H4 (cell line): ENCODE results near the gene FAM89B. TPM values are rescaled to one million over a fixed set of nuclear protein-coding genes. Genes with fewer than 3 reads are reported as not detected.
A peak's percentile ranks its signal among the peaks of the same experiment; 100 is the strongest.

Experiments
- DNase-seq: peaks from one replicate; pipeline ENCODE4 v3.0.0-alpha.2; 2015; ENCODE audit warnings: low spot score
- total RNA-seq: library from RNA; depleted of rRNA; stranded (reverse); fragments of >200 nt; shearing (Covaris generic); gene quantifications from 2 replicates; pipeline ENCODE4 v1.2.3, GENCODE V29; 2014

The FAM89B gene
- total RNA-seq, 1 experiment from 2014 or later, result 27.5 TPM

DNA sequence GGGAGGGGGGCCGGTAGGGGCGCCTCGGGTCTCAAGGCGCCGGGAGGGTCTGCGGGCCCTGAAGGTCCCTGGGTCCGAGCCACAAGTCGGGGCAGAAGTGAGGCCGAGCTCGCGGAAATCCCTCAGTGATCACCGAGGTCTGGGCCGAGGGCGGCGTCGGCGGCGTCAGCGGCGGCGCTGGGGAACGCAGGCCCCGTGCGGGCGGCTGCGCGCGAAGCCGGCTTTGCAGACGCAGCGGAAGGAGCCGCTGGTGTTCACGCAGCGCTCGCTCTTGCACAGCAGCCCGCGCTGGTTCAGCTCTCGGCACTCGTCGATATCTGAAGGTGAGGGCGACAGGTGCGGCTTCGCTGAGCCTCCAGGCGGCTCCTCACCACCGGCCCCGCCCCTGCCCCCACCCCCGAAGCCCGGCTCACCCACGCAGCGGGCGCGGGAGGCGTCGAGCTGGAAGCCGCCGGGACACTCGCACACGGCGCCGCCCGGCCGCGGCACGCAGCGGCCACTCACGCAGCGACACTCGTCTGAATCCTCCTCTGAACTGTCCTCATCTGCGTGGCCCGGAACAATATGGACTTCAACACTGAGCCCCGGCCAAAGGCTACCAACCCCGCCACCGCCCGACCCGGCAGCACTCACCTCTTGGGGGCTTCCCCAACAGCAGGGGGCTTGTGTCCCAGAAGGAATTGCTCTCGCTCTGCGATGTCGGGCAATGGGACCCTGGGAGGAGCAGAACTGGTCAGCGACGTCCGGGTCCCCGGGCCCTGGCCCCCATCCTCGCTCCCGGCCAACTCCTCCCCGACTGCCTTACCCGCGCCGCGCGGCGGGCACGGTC is 33.2 kb upstream of the FAM89B start:
- DNase-seq, result no peak

DNA sequence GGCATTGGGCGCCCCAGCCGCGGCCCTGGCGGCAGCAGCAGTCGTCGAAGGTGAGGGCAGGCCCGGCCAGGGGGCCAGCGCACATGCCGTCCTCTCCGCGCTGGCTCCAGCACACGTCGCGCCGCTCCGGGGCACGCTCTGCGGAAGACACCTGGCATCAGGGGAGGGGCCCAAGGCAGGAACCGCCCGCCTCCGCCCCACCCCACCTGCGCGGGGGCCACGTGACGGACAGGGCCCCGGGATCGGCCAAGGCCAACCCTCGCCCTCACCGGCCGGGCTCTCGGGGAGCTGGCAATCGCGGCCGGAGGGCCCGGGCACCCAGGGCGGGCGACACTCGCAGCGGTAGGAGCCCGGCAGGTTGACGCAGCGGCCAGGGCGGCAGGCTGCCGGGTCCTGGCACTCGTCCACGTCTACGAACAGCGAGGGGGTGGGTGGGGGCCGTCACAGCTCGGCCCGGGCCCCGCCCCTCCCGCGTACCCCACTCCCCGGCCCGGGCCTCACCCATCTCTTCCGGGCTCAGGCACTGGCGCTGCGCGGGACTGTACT is 32.5 kb upstream of the FAM89B start:
- DNase-seq, result no peak

DNA sequence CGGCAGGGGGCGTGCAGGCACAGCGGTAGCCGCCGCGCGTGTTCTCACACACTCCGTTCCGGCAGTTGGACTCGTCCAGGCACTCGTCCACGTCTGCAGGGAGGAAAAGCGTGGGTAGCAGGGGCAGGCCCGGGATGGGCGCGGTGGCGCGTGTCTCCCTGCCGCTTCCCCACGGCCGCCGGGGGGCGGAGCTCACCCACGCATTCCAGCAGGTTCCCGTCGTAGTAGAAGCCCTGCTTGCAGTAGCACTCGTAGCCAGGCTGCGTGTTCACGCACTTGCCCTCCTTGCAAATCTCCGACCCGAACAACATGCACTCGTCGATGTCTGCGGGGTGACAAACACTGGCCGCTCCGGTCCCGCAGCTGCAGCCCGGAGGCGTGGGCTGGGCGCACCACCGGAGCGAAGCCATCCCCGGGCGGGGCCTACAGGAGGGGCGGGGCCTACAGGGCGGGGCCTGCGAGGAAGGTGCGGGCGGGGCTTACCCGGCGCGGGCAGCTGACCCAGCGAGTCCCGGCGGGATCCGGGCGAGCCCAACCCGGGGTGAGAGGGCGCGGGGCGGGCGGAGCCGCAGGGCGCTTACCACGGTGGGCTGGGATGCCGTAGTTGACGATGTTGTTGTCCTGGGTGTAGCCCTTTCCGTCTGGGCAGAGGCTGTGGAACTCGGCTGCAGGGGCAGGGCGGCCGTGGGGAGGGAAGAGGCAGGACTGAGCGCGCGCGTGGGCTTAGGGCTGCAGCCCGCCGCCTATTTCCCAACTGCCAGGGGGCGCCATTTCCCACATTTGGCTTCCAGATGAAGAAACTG is 31.8 kb upstream of the FAM89B start:
- DNase-seq, result peak; percentile 61

GRCh38 chr11:65541093-65541982 is 31.0 kb upstream of the FAM89B start:
- no peak for DNase-seq

GRCh38 chr11:65542738-65543390 is 29.5 kb upstream of the FAM89B start:
- no peak for DNase-seq

DNA sequence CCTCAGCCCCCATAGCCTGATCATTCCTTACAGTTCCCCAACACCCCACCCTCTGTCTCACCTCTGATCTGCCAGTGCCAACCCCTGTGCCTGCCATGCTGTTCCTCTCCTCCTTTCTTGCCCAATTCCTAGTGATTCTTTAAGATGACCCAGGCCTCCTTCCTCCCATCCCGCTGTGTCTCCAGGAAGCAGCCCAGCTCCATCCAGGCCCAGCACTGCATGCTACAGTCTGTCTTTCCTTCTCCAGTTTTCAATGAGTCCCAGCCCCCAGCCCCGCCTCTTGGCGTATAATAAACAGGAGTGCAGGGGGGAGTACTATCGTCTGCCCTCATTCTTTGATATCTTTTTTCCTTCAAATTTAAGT is 26.5 kb upstream of the FAM89B start:
- no peak for DNase-seq

DNA sequence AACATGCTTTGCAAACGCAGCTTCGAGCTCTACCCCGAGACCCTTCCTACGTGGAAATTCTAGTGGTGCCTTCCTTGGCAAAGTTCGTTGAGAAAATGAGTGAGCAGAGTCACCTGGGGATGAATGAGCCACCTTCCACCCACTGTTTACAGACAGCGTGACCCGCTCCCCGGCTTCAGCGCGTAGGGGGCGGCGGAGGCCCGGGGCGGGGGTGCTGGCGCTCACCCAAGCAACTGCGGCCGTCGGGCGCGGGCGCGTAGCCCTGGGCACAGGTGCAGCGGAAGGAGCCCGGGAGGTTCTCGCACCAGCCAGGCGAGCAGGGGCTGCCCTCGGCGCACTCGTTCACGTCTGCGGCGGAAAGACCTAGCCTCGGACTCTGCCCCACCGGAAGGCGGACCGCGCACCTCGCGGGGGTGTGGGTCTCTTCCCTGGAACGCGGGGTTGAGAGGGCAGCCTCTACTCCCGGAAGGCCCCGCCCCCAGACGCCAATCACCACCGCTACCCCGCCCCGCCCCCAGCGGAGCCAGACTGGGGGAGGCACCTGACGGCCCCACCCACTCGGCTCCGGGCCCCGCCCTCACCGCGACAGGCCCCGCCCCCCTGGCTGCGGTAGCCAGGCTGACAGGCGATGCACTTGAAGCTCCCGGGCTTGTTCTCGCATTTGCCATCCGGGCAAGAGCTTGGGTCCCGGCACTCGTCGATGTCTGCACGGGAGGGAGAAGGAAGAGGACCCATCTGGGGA is 25.9 kb upstream of the FAM89B start:
- DNase-seq, result no peak

DNA sequence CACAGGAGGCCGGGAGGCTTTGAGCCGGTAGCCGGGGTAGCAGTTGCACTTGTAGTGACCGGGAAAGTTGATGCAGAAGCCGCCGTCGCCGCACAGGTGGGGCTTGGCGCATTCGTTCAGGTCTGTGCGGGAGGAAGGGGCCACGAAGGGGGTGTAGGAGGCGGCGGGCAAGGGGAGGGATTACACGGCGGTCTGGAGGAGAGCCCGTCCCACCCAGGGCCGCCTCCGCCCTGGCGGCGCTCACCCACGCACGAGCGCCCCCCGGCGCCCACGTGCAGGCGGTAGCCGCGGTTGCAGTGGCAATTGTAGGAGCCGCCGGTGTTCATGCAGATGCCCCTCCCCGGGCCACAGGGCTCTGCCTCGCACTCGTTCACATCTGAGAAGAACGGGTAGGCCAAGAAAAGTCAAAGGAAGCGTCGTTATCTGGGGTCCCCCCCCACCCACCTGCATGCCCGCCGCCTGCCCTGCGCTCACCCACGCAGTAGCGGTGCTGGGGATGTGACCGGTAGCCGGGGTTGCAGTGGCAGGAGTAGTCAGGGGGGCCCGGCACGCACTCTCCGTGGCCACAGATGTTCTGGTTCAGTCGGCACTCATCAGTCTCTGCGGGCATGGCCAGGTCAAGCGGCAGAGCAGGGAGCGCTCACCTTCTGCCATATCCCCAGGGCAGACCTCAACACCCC is 24.8 kb upstream of the FAM89B start:
- no peak for DNase-seq

- no peak for DNase-seq
Observed at GRCh38 chr11:65548395-65548794, 23.9 kb upstream of the FAM89B start.

- DNase-seq, result no peak
Observed at GRCh38 chr11:65549096-65549495, 23.2 kb upstream of the FAM89B start.

DNA sequence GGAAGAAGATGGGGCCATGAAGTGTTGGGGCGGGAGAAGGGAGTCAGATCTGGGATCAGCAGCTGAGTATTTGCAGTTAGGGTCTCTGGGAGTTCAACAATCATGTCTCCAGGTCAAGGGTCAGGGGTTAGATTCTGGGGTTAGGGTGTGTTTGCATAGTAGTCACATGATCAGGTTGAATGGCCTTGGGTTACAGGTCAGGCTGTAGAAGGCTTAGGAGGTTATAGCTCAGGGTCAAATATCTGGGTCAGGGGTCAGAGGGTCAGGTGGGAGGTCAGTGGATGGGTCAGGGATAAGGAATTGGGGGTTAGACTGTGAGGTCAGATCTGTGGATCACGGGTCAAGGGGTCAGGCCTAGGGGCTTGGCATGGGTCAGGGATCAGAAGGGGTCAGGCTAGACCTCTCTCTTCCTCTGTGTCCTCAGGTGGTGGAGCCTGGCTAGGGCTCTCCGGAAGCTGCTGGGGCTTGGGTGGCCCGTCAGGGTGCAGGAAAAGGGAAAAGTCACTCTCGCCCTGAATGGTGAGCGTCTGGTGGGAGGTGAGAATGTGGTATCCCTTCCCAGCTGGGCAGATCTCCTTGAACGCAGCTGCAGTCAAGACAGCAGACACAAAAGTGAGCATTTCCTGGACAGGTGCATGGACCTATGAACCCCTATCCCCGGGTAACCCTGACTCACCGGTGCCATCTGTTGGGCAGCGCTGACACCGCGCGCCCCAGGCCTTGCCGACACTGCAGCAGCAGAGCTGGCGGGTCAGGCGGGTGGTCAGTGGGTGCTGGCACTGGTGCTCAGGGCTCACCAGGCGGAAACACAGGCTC is 20.6 kb upstream of the FAM89B start:
- DNase-seq, result no peak

GRCh38 chr11:65552388-65552951 is 19.9 kb upstream of the FAM89B start:
- no peak for DNase-seq

- no peak for DNase-seq
Observed at GRCh38 chr11:65553301-65554001, 18.9 kb upstream of the FAM89B start.

GRCh38 chr11:65554057-65554818 is 18.1 kb upstream of the FAM89B start:
- no peak for DNase-seq

DNA sequence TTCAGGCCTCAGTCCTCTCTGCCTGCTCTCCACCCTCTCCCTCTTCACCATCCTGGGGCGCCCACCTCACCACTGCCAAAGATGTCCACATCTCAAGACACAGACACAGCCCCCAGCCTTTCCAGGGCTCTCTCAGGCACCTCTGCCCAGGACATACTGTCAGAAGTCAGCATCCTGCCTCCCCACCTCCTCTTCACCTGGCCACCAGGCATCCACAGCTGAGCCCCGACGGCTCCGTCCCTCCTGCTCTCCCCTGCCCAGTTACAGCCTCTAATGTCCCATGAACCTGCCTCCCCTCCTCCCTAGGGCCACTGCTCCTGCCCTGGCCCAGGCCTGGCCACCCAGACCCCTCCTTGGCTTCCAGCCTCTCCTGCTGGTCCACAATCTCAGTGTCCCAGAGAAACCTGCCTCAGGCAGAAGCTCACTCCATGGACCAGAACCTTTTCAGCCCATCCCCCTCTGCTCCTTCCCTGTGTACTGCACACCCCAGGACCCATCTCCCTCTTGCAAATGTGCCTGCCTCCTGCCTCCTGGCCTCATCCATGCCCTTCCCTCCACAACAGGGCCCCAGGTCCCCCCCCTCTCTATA is 17.4 kb upstream of the FAM89B start:
- DNase-seq, result no peak

DNA sequence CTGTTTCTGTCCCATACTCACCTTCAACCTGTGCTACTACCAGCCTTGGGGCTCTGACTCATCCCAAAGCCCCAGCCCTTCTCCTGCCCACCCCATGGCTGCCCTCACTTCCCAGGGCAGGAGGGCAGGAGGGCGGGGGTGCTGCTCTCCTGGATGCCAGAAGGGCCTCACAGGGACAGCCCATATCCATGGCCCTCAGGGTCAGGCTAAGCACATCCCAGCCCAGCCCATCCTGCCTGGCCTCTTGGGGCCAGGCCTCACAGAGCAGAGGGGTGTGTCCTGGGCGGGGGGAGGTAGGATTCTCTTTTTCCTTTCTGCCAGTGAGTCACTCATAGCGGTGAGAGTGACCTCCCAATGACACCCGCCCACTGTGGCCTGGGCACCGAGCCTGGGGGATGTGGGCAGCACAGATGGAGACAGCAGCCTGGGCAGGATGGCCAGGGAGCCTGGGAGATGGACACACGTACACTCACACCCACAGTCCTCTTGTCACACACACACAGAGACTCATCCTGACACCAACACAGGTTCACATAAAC is 16.6 kb upstream of the FAM89B start:
- peak; percentile 95 for DNase-seq
